HUES6 (cell line): Measurements from ENCODE around the gene PKD1.

Source experiments
- H3K27ac ChIP-seq: 2 replicates; pipeline ENCODE4 v1.7.0; 2013; ENCODE audit warnings: low read depth, mild to moderate bottlenecking, low read length, inconsistent platforms
- H3K27me3 ChIP-seq: 2 replicates; pipeline ENCODE4 v1.6.1; 2013; ENCODE audit warnings: low read length; ENCODE audit not compliant: control insufficient read depth, insufficient read depth
- H3K36me3 ChIP-seq: 2 replicates; pipeline ENCODE4 v1.6.1; 2013; ENCODE audit warnings: low read length; ENCODE audit not compliant: control insufficient read depth, insufficient read depth
- H3K4me1 ChIP-seq: 2 replicates; pipeline ENCODE4 v1.6.1; 2013; ENCODE audit warnings: low read length; ENCODE audit not compliant: control insufficient read depth, insufficient read depth
- H3K4me3 ChIP-seq: 2 replicates; pipeline ENCODE4 v1.5.1; 2013; ENCODE audit warnings: low read depth, low read length
- H3K9ac ChIP-seq: one replicate; pipeline ENCODE4 v1.6.1; 2013; ENCODE audit warnings: mild to moderate bottlenecking, low read length
- H3K9me3 ChIP-seq: 2 replicates; pipeline ENCODE4 v1.6.1; 2013; ENCODE audit warnings: low read depth, low read length; ENCODE audit not compliant: control insufficient read depth, insufficient read depth

PKD1 gene

GRCh38 chr16:2090777-2091546 is 44.7 kb downstream of the PKD1 start:
- Histone ChIP-seq H3K36me3 (peaks cover 72% of the 10 kb centered on the region), H3K4me1 (peaks cover 18% of the 10 kb centered on the region), H3K27ac (no peak overlapping the region), H3K4me3 (peak overlapping the region; percentile 63), H3K27me3 (no peaks in the 10 kb centered on the region), H3K9me3 (no peaks in the 10 kb centered on the region), H3K9ac (peak overlapping the region; percentile 58)

DNA sequence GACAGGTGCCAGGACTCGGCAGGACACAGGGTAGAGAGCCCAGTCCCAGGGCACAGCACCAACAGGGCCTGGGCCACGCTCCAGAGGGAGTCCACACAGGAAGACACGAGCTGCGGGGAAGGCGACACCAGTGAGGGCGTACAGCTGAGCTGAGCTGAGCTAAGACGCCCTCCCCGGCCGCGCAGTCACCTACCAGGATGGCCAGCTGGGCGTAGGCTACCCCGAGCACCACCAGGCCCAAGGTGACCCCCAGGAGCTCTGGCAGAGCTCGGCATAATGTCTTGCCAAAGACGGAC is 45.3 kb downstream of the PKD1 start:
- no peak overlapping the region for H3K27ac ChIP-seq
- peaks cover 69% of the 10 kb centered on the region for H3K36me3 ChIP-seq
- no peaks in the 10 kb centered on the region for H3K9me3 ChIP-seq
- H3K27me3 ChIP-seq = no peaks in the 10 kb centered on the region
- peaks cover 18% of the 10 kb centered on the region for H3K4me1 ChIP-seq
- H3K9ac ChIP-seq = no peak overlapping the region
- H3K4me3 ChIP-seq = peak overlapping the region; percentile 57

DNA sequence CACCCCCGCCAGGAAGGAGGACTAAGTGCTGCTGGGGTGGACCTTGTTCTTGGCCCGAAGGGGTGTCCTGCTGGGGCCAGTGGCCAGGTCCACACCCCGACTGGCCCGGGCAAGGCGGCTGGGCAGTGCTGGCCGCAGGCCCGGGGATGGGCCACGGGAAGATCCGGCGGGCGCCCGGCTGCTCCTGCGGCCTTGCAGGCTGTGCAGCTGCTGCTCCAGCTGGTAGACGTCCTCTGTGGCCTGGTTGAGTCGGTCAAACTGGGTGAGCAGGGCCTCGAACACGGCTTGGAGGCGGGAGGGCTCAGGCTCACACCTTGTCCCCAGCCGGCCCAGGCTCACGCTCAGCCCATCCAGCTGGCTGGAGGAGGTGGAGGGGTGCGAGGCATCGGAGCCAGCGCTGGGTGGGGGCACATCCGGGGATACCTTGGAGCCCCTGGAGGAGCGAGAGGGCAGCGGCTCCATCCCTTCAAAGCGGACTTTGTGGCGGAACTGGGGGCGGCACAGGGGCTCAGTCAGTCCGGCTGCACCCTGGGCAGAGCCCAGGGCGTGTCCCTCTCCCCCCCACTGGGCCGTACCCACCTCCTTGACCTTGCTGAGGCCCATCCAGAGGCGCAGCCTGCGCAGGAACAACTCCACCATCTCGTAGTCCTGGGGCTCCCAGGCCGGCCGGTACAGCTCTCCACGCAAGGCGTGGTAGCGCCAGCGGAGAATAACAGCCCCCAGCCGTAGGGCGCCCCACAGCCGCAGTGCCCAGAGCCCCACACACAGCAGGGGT is 45.8 kb downstream of the PKD1 start:
- H3K9ac ChIP-seq = no peak overlapping the region
- peaks cover 70% of the 10 kb centered on the region for H3K36me3 ChIP-seq
- no peak overlapping the region for H3K4me3 ChIP-seq
- no peaks in the 10 kb centered on the region for H3K9me3 ChIP-seq
- no peaks in the 10 kb centered on the region for H3K27me3 ChIP-seq
- H3K4me1 ChIP-seq = peaks cover 18% of the 10 kb centered on the region
- no peak overlapping the region for H3K27ac ChIP-seq

DNA sequence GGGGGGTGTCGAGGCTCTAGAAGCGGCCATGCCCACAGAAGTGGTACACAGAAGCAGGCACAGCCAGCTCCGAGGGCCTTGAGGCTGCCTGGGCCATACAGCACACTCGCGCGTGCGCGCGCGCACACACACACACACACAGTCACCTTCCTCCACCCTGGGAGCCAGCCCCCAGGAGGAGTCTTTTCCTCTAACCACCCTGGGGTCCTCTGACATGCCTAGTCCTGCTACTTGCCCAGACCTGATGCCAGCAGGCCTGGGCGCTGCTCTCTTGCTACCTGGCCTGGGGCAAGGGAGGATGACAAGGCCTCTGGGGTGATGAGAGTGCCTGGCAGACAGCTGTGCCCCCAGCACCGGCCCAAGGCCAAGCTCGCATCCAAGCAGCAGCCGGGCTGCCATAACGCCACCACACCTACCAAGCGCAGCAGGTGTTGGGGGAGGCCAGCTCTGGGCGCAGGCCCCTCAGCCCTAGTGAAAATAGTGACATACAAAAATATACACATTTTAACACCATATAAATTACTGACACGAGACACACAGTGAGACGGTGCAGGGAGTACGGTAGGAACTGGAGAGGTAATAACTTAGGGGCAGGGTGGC is 46.8 kb downstream of the PKD1 start:
- Histone ChIP-seq H3K27ac (no peak overlapping the region), H3K4me1 (peaks cover 18% of the 10 kb centered on the region), H3K36me3 (peaks cover 69% of the 10 kb centered on the region), H3K9ac (no peak overlapping the region), H3K9me3 (no peaks in the 10 kb centered on the region), H3K4me3 (no peak overlapping the region), H3K27me3 (no peaks in the 10 kb centered on the region)

GRCh38 chr16:2087748-2088631 is 47.7 kb downstream of the PKD1 start:
- no peak overlapping the region for H3K9ac ChIP-seq
- no peak overlapping the region for H3K4me3 ChIP-seq
- peaks cover 18% of the 10 kb centered on the region for H3K4me1 ChIP-seq
- no peaks in the 10 kb centered on the region for H3K9me3 ChIP-seq
- H3K36me3 ChIP-seq = peaks cover 70% of the 10 kb centered on the region
- no peaks in the 10 kb centered on the region for H3K27me3 ChIP-seq
- no peak overlapping the region for H3K27ac ChIP-seq

GRCh38 chr16:2086812-2087747 is 48.6 kb downstream of the PKD1 start:
- no peak overlapping the region for H3K9ac ChIP-seq
- no peak overlapping the region for H3K4me3 ChIP-seq
- no peak overlapping the region for H3K27ac ChIP-seq
- H3K36me3 ChIP-seq = peaks cover 73% of the 10 kb centered on the region
- H3K9me3 ChIP-seq = no peaks in the 10 kb centered on the region
- peaks cover 11% of the 10 kb centered on the region for H3K4me1 ChIP-seq
- no peaks in the 10 kb centered on the region for H3K27me3 ChIP-seq

GRCh38 chr16:2086106-2086742 is 49.5 kb downstream of the PKD1 start:
- Histone ChIP-seq H3K27ac (no peak overlapping the region), H3K9me3 (no peaks in the 10 kb centered on the region), H3K9ac (no peak overlapping the region), H3K4me1 (peaks cover 4% of the 10 kb centered on the region; the same call in 1 of the 2 replicates), H3K36me3 (peaks cover 81% of the 10 kb centered on the region), H3K27me3 (no peaks in the 10 kb centered on the region), H3K4me3 (no peak overlapping the region)

DNA sequence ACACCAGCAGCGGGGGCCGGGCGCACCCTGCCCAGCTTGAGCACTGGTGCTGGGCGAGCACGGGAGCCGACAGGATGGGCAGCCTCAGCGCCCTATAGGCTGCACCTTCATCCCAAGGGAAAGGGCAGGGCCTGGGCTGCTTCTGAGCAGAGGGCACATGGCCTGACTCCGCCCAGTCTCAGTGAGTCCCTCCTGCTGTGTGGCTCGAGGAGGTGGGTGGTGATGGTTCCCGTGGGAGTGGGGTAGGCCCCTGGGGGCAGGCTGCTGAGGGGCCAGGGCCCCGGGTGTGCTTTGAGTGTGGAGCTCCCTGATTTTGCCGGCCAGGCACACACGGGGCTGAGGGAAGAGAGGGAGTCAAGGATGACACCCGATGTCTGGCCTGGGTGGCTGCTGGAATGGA is 50.0 kb downstream of the PKD1 start:
- Histone ChIP-seq H3K9me3 (no peaks in the 10 kb centered on the region), H3K36me3 (peaks cover 86% of the 10 kb centered on the region), H3K4me3 (no peak overlapping the region), H3K27ac (no peak overlapping the region), H3K27me3 (no peaks in the 10 kb centered on the region), H3K9ac (no peak overlapping the region), H3K4me1 (peaks cover 4% of the 10 kb centered on the region; the same call in 1 of the 2 replicates)

DNA sequence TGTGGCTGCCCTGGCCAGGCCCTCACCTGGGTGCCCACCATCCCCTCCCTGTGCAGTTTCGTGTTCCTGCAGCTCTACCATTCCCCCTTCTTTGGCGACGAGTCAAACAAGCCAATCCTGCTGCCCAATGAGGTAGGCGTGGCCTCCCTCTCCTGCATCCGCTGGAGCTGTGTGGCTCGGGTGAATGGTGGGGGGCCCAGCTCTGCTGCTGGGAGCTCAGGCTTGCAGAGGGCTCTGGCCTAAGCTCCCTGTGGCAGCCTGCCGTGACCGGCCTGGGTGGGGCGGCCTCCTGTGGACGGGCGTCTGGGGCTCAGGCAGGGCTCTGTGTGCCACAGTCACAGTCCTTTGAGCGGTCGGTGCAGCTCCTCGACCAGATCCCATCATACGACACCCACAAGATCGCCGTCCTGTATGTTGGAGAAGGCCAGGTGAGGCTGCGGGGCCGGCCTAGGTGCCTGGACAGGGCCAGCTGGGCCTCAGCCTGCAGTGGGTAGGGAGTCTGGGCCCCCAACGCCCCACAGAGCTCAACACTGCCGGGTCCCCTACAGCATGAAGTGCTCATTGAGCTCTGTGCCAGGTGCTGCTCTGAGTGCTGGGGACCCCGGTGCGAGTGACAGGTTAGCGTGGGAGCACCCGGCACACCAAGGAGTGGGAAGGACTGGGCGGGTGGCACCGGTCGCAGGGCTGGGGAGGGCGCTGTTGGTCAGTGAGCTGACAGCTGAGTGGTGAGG is 50.6 kb downstream of the PKD1 start:
- Histone ChIP-seq H3K27ac (no peak overlapping the region), H3K27me3 (no peaks in the 10 kb centered on the region), H3K9ac (no peak overlapping the region), H3K4me3 (no peak overlapping the region), H3K9me3 (no peaks in the 10 kb centered on the region), H3K36me3 (peaks cover 86% of the 10 kb centered on the region), H3K4me1 (no peaks in the 10 kb centered on the region)
